GM23248 (cell line): ENCODE results near the gene CPAMD8. TPM values are rescaled to one million over a fixed set of nuclear protein-coding genes. Genes with fewer than 3 reads are reported as not detected.

Experiments
- DNase-seq: peaks from one replicate; pipeline ENCODE4 v3.0.0-alpha.2; 2015
- H2AFZ ChIP-seq: fragments of 200-600 bp; sonication (generic); 2 replicates; pipeline ENCODE4 v1.6.1; 2016; ENCODE audit warnings: antibody characterized with exemption
- H3F3A ChIP-seq: fragments of 200-600 bp; sonication (generic); 2 replicates; pipeline ENCODE4 v1.6.1; 2016; ENCODE audit warnings: mild to moderate bottlenecking, antibody characterized with exemption, mixed run types; ENCODE audit not compliant: insufficient read depth
- H3K27ac ChIP-seq: fragments of 200-600 bp; sonication (generic); 2 replicates; pipeline ENCODE4 v1.5.1; 2016; ENCODE audit warnings: mild to moderate bottlenecking
- H3K27me3 ChIP-seq: fragments of 200-600 bp; sonication (generic); replicated peaks from 2 replicates; pipeline ENCODE4 v1.6.1; 2016; ENCODE audit warnings: mild to moderate bottlenecking; ENCODE audit not compliant: insufficient read depth
- H3K36me3 ChIP-seq: fragments of 200-600 bp; sonication (generic); 2 replicates; pipeline ENCODE4 v1.6.1; 2016; ENCODE audit warnings: low read depth, mild to moderate bottlenecking
- H3K4me1 ChIP-seq: fragments of 200-600 bp; sonication (generic); 2 replicates; pipeline ENCODE4 v1.6.1; 2016; ENCODE audit warnings: mild to moderate bottlenecking; ENCODE audit not compliant: insufficient read depth
- H3K4me2 ChIP-seq: fragments of 200-600 bp; sonication (generic); one replicate; pipeline ENCODE4 v1.6.1; 2016; ENCODE audit warnings: mild to moderate bottlenecking; ENCODE audit not compliant: unreplicated experiment
- H3K4me3 ChIP-seq: fragments of 200-600 bp; sonication (generic); 2 replicates; pipeline ENCODE4 v1.5.1; 2016; ENCODE audit warnings: mild to moderate bottlenecking
- H3K79me2 ChIP-seq: fragments of 200-600 bp; sonication (generic); 2 replicates; pipeline ENCODE4 v1.6.1; 2016; ENCODE audit warnings: mild to moderate bottlenecking; ENCODE audit not compliant: insufficient read depth
- H3K9ac ChIP-seq: fragments of 200-600 bp; sonication (generic); 2 replicates; pipeline ENCODE4 v1.6.1; 2016; ENCODE audit warnings: mild to moderate bottlenecking
- H3K9me2 ChIP-seq: fragments of 200-600 bp; sonication (generic); 2 replicates; pipeline ENCODE4 v1.6.1; 2016; ENCODE audit warnings: mixed run types, mild to moderate bottlenecking, moderate library complexity; ENCODE audit not compliant: insufficient read depth
- H3K9me3 ChIP-seq: fragments of 200-600 bp; sonication (generic); one replicate; pipeline ENCODE4 v1.6.1; 2017; ENCODE audit warnings: low read depth
- H4K20me1 ChIP-seq: fragments of 200-600 bp; sonication (generic); 2 replicates; pipeline ENCODE4 v1.6.0; 2016; ENCODE audit not compliant: insufficient read depth
- EZH2 ChIP-seq: fragments of 200-600 bp; sonication (generic); IDR thresholded peaks from 2 replicates; pipeline ENCODE4 v1.6.1; 2018; ENCODE audit warnings: antibody characterized with exemption, mild to moderate bottlenecking; ENCODE audit not compliant: insufficient read depth, poor library complexity, severe bottlenecking
- EZH2phosphoT487 ChIP-seq: fragments of 200-600 bp; sonication (generic); IDR thresholded peaks from 2 replicates; pipeline ENCODE4 v1.6.1; 2018; ENCODE audit warnings: antibody characterized with exemption, moderate library complexity, mild to moderate bottlenecking, low read depth; ENCODE audit not compliant: insufficient read depth
- WGBS, 2 experiments: methylation state at CpG; one replicate each; pipeline ENCODE4 v1.1.6; 2015 to 2017; ENCODE audit warnings: low lambda C conversion rate in 2 of 2, low coverage in 1 of 2; ENCODE audit errors: missing lambda C conversion rate in 2 of 2; 5-methylcytosine and 5-hydroxymethylcytosine counted together
- in situ Hi-C: fragments of 300-500 bp; cut with MboI; formaldehyde crosslinking; loops from 2 replicates; pipeline ENCODE4 v1.15.0; 2020
- polyA plus RNA-seq: library from polyadenylated mRNA; unstranded; fragments of >200 nt; fragmentation: Nextera tagmentation; extraction: Ambion mirVana; gene quantifications from 2 replicates; pipeline ENCODE4 v1.2.1, GENCODE V29; 2016
- total RNA-seq: library from RNA; depleted of rRNA; stranded (reverse); fragments of >200 nt; shearing (Covaris generic); gene quantifications from 2 replicates; pipeline ENCODE4 v1.2.3, GENCODE V29; 2014

CPAMD8 gene
- total and polyA plus RNA-seq, 2 experiments from 2014 or later: 0.76 to 0.80 TPM

DNA sequence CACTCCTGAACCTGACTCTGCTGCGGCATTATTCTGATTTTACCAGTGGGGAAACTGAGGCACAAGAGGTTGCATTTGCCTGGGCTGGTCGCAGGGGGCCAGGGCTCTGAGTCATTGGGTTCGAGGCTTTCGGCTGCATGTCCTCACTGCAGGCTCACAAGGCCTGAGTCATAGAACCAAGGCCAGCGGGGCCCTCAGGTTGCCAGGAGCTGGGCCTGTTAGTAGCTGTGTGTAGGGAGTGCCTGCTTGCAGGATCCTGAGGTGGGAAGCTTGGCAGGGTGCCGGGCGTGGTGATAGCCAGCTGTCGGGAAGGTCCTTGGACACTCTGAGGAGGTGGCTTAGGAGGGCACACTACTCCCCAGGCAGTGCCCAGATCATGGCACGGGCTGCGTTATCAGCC lies 159.4 kb downstream of the CPAMD8 start:
- no peak overlapping the region for H3K4me3 ChIP-seq
- H3K36me3 ChIP-seq: peaks cover 23% of the 10 kb centered on the region
- no peaks in the 10 kb centered on the region for H3K9me3 ChIP-seq
- no peaks in the 10 kb centered on the region for H3K79me2 ChIP-seq
- H3K4me2 ChIP-seq: no peak overlapping the region
- H4K20me1 ChIP-seq: no peaks in the 10 kb centered on the region
- 96 to 97% methylated on average over 9 to 10 of the region's 10 CpGs for WGBS, 2 experiments
- H3K4me1 ChIP-seq: no peaks in the 10 kb centered on the region
- H3K9ac ChIP-seq: no peak overlapping the region
- DNase-seq: no peak
- H3K27me3 ChIP-seq: no peaks in the 10 kb centered on the region
- no peaks in the 10 kb centered on the region for H3K9me2 ChIP-seq
- no peak overlapping the region for H2AFZ ChIP-seq
- in situ Hi-C loops: no loop called here
- H3F3A ChIP-seq: no peaks in the 10 kb centered on the region
- TF ChIP-seq EZH2: no peak
- H3K27ac ChIP-seq: no peak overlapping the region

DNA sequence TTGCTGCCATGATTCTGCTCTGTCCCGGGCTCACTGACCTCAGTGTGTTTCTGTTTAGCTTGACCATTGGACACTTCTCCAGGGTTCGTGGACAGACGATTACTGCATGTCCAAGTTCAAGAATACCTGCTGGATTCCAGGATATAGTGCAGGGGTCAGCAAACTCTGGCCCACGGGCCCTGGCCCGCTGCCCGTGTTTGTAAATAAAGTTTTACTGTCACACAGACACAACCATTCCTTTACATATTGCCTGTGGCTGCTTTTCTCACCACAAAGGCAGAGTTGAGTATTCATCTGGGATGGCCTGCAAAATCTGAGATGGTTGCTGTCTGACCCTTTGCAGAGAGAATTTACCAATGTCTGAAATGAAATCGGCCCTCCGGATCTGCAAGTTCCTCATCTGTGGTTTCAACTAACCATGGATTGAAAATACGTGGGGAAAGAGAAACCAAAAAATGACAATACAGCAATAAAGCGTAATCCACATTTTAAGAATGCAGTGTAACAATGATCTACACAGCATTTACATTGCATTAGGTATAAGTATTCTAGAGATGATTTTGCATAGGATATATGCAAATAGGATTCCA lies 163.7 kb downstream of the CPAMD8 start:
- TF ChIP-seq EZH2 (no peak), EZH2phosphoT487 (no peak)
- Histone ChIP-seq H3K27me3 (no peaks in the 10 kb centered on the region), H3F3A (no peaks in the 10 kb centered on the region), H3K79me2 (no peaks in the 10 kb centered on the region), H2AFZ (no peak overlapping the region), H3K9me2 (no peaks in the 10 kb centered on the region), H3K4me1 (no peaks in the 10 kb centered on the region), H3K9ac (no peak overlapping the region), H3K4me2 (no peak overlapping the region), H4K20me1 (no peaks in the 10 kb centered on the region), H3K27ac (no peak overlapping the region), H3K9me3 (no peaks in the 10 kb centered on the region), H3K36me3 (peaks cover 18% of the 10 kb centered on the region), H3K4me3 (no peak overlapping the region)
- no peak for DNase-seq
- in situ Hi-C loops: no loop called here
- 97% methylated on average over 10 of the region's 10 CpGs for WGBS, 2 experiments

DNA sequence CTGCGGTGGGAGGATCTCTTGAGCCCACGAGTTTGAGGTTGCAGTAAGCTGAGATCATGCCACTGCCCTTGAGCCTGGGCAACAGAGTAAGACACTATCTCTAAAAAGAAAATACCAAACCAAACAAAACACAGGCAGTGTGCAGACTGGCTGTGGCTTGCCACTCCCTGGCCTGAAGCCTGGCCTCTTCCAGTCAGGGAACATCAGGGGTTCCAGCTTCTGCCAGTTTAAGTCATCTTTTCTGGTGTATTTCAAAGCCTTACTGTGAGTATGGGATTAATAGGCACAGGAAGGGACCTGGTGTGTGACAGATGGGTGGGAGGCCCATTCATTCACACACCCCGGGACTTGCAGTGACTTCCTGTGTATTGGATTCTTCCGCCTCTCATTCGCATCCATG lies 164.8 kb downstream of the CPAMD8 start:
- H3K79me2 ChIP-seq: no peaks in the 10 kb centered on the region
- H3K27me3 ChIP-seq: no peaks in the 10 kb centered on the region
- H4K20me1 ChIP-seq: no peaks in the 10 kb centered on the region
- DNase-seq: no peak
- no peak overlapping the region for H3K4me2 ChIP-seq
- H3F3A ChIP-seq: no peaks in the 10 kb centered on the region
- no peak overlapping the region for H2AFZ ChIP-seq
- no peak overlapping the region for H3K27ac ChIP-seq
- in situ Hi-C loops: no loop called here
- TF ChIP-seq EZH2 (no peak), EZH2phosphoT487 (no peak)
- no peaks in the 10 kb centered on the region for H3K9me2 ChIP-seq
- H3K36me3 ChIP-seq: peaks cover 15% of the 10 kb centered on the region
- no peak overlapping the region for H3K9ac ChIP-seq
- 82 to 84% methylated on average over 5 of the region's 5 CpGs for WGBS, 2 experiments
- H3K9me3 ChIP-seq: no peaks in the 10 kb centered on the region
- H3K4me1 ChIP-seq: no peaks in the 10 kb centered on the region
- H3K4me3 ChIP-seq: no peak overlapping the region

DNA sequence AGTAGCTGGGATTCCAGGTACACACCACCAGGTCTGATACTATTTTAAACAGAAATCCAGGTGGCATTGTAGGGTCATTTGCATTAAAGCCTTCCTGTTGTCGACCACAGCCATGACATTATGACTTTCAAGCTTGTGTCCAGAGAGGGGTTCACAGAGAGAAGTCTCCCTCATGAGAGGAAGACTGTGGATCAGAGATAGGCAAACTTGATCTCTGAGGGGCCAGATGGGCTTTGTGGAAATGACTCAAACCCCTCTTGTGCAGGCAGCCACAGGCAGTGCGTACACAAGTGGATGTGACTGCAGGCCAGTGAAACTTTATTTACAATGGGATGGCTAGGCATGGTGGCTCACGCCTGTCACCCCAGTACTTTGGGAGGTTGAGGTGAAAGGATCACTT lies 165.6 kb downstream of the CPAMD8 start:
- Histone ChIP-seq H4K20me1 (no peaks in the 10 kb centered on the region), H3K36me3 (peaks cover 13% of the 10 kb centered on the region), H3K27me3 (no peaks in the 10 kb centered on the region), H2AFZ (no peak overlapping the region), H3F3A (no peaks in the 10 kb centered on the region), H3K9me2 (no peaks in the 10 kb centered on the region), H3K4me1 (no peaks in the 10 kb centered on the region), H3K4me2 (no peak overlapping the region), H3K79me2 (no peaks in the 10 kb centered on the region), H3K9ac (no peak overlapping the region), H3K4me3 (no peak overlapping the region), H3K9me3 (no peaks in the 10 kb centered on the region), H3K27ac (no peak overlapping the region)
- TF ChIP-seq EZH2: no peak
- TF ChIP-seq EZH2phosphoT487: no peak
- DNase-seq: no peak
- 93 to 99% methylated on average over 3 of the region's 3 CpGs for WGBS, 2 experiments
- in situ Hi-C loops: no loop called here

DNA sequence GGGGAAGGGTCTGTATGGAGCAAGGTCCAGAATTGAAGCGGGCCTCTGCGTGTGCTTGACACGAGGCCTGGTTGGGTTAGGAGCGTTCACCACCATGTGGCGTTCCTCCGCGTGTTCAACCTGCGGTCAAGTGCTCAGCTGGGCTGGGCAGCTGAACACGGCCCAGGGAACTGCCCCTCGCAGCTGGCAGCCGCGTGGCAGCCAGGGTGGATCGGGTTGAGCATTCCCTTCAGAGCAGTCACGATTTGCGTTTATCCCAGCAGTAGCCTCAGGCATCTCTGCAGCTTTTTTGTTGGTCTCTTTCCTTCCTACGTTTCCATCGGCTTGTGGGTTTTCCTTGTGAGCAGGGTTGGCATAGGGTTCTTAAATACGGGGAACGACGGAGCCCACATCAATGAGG lies 166.5 kb downstream of the CPAMD8 start:
- 90 to 95% methylated on average over 20 of the region's 20 CpGs for WGBS, 2 experiments
- TF ChIP-seq EZH2phosphoT487: no peak
- TF ChIP-seq EZH2: no peak
- no peaks in the 10 kb centered on the region for H3K9me2 ChIP-seq
- no peak overlapping the region for H3K4me2 ChIP-seq
- H3K27me3 ChIP-seq: no peaks in the 10 kb centered on the region
- H4K20me1 ChIP-seq: no peaks in the 10 kb centered on the region
- no peaks in the 10 kb centered on the region for H3K4me1 ChIP-seq
- DNase-seq: no peak
- no peaks in the 10 kb centered on the region for H3K9me3 ChIP-seq
- no peak overlapping the region for H2AFZ ChIP-seq
- in situ Hi-C loops: no loop called here
- H3F3A ChIP-seq: no peaks in the 10 kb centered on the region
- H3K27ac ChIP-seq: no peak overlapping the region
- H3K9ac ChIP-seq: no peak overlapping the region
- peaks cover 13% of the 10 kb centered on the region for H3K36me3 ChIP-seq
- H3K4me3 ChIP-seq: no peak overlapping the region
- no peaks in the 10 kb centered on the region for H3K79me2 ChIP-seq
